ENCODE results near the gene SLC1A7. TPM values are rescaled to one million over a fixed set of nuclear protein-coding genes. Genes with fewer than 3 reads are reported as not detected.

Gene SLC1A7
- total and polyA plus RNA-seq, 2 of the 13 experiments (the other 11 are each of a cell fraction or from before 2014, with no cell fraction given) = 0.04 to 2.0 TPM

DNA sequence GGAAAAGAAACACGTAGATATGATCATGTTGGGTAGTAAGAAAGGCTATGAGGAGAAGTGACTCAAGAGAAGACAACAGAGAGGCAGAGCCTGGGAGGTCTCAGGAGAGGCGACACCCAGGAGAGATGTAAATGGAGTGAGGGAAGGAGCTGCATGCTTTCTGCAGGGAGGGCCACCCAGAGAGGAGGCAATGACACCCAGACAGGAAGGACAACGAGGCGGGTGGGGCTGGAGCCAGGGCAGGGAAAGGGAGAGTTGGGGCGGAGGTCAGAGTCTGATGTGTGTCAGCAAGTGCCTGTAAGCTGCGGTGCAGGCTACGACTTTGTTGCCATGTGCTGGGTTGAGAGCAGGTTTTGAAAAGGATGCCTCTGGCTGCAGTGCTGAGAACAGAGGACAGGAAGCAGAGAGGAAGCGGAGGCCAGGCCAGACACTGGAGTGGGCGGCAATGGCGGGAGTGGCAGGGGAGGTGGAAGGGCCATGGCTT lies 31.3 kb downstream of the SLC1A7 start (continued):
- TF ChIP-seq, protein P1, sequence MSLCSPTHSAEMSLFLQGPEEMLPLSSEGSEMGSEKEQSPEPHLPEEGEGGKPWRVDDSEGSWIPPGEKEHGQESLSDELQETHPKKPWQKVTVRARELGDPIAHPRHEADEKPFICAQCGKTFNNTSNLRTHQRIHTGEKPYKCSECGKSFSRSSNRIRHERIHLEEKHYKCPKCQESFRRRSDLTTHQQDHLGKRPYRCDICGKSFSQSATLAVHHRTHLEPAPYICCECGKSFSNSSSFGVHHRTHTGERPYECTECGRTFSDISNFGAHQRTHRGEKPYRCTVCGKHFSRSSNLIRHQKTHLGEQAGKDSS (CRISPR knock-in tag; IDR thresholded peaks at IDR 0.05; ENCODE audit: borderline replicate concordance, low read depth) = peak; percentile 78; the same call in 1 of the 2 replicates
- TF ChIP-seq ATF7-NPFF (CRISPR knock-in tag; IDR thresholded peaks at IDR 0.05; ENCODE audit: low read depth) (no peak), MXD4 (CRISPR knock-in tag; IDR thresholded peaks at IDR 0.05) (peak; percentile 72; the same call in 1 of the 2 replicates), MIXL1 (CRISPR knock-in tag; IDR thresholded peaks at IDR 0.05) (peak; percentile 31; the same call in 1 of the 2 replicates), ARID5B (CRISPR knock-in tag; IDR thresholded peaks at IDR 0.05) (peak; percentile 67), ZFY (CRISPR knock-in tag; IDR thresholded peaks at IDR 0.05) (no peak), WIZ (CRISPR knock-in tag; IDR thresholded peaks at IDR 0.05) (0 out of 2 replicates have a peak, but pooled peaks have one; percentile 35), ZNF83 (CRISPR knock-in tag; IDR thresholded peaks at IDR 0.05; ENCODE audit: borderline replicate concordance) (0 out of 2 replicates have a peak, but pooled peaks have one; percentile 28), RXRB (CRISPR knock-in tag; IDR thresholded peaks at IDR 0.05; ENCODE audit: borderline replicate concordance) (peak; percentile 77)
- TF ChIP-seq, protein P2, sequence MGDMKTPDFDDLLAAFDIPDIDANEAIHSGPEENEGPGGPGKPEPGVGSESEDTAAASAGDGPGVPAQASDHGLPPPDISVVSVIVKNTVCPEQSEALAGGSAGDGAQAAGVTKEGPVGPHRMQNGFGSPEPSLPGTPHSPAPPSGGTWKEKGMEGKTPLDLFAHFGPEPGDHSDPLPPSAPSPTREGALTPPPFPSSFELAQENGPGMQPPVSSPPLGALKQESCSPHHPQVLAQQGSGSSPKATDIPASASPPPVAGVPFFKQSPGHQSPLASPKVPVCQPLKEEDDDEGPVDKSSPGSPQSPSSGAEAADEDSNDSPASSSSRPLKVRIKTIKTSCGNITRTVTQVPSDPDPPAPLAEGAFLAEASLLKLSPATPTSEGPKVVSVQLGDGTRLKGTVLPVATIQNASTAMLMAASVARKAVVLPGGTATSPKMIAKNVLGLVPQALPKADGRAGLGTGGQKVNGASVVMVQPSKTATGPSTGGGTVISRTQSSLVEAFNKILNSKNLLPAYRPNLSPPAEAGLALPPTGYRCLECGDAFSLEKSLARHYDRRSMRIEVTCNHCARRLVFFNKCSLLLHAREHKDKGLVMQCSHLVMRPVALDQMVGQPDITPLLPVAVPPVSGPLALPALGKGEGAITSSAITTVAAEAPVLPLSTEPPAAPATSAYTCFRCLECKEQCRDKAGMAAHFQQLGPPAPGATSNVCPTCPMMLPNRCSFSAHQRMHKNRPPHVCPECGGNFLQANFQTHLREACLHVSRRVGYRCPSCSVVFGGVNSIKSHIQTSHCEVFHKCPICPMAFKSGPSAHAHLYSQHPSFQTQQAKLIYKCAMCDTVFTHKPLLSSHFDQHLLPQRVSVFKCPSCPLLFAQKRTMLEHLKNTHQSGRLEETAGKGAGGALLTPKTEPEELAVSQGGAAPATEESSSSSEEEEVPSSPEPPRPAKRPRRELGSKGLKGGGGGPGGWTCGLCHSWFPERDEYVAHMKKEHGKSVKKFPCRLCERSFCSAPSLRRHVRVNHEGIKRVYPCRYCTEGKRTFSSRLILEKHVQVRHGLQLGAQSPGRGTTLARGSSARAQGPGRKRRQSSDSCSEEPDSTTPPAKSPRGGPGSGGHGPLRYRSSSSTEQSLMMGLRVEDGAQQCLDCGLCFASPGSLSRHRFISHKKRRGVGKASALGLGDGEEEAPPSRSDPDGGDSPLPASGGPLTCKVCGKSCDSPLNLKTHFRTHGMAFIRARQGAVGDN (CRISPR knock-in tag; IDR thresholded peaks at IDR 0.05) = peak; percentile 96
- TF ChIP-seq, protein P3, sequence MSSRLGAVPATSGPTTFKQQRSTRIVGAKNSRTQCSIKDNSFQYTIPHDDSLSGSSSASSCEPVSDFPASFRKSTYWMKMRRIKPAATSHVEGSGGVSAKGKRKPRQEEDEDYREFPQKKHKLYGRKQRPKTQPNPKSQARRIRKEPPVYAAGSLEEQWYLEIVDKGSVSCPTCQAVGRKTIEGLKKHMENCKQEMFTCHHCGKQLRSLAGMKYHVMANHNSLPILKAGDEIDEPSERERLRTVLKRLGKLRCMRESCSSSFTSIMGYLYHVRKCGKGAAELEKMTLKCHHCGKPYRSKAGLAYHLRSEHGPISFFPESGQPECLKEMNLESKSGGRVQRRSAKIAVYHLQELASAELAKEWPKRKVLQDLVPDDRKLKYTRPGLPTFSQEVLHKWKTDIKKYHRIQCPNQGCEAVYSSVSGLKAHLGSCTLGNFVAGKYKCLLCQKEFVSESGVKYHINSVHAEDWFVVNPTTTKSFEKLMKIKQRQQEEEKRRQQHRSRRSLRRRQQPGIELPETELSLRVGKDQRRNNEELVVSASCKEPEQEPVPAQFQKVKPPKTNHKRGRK (CRISPR knock-in tag; IDR thresholded peaks at IDR 0.05) = no peak
- TF ChIP-seq, protein P4, sequence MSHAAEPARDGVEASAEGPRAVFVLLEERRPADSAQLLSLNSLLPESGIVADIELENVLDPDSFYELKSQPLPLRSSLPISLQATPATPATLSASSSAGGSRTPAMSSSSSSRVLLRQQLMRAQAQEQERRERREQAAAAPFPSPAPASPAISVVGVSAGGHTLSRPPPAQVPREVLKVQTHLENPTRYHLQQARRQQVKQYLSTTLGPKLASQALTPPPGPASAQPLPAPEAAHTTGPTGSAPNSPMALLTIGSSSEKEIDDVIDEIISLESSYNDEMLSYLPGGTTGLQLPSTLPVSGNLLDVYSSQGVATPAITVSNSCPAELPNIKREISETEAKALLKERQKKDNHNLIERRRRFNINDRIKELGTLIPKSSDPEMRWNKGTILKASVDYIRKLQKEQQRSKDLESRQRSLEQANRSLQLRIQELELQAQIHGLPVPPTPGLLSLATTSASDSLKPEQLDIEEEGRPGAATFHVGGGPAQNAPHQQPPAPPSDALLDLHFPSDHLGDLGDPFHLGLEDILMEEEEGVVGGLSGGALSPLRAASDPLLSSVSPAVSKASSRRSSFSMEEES (CRISPR knock-in tag; IDR thresholded peaks at IDR 0.05) = peak; percentile 45; the same call in 1 of the 2 replicates

Data from HepG2 (cell line).